Lower leg skin (tissue), 4 donors: ENCODE measurements around the gene CD63. TPM values are rescaled to one million over a fixed set of nuclear protein-coding genes. Genes with fewer than 3 reads are reported as not detected.

ENCODE experiments used
- DNase-seq, 2 donors: peaks; one replicate each; pipeline ENCODE4 v3.0.0-alpha.2; 2019; ENCODE audit warnings: low spot score in 2 of 2
- H3K4me3 ChIP-seq: fragments of 200-600 bp; sonication (generic); 2 replicates; pipeline ENCODE4 v1.5.1; 2017; ENCODE audit warnings: mild to moderate bottlenecking, low read depth; ENCODE audit not compliant: poor library complexity, severe bottlenecking
- POLR2A ChIP-seq, 2 donors: fragments of 450-650 bp; IDR thresholded peaks; one replicate each; pipeline ENCODE4 v1.6.1; 2016 to 2017; ENCODE audit warnings: antibody characterized with exemption in 2 of 2, mild to moderate bottlenecking in 1 of 2, moderate library complexity in 1 of 2
- WGBS, 2 donors: methylation state at CpG; one replicate each; pipeline ENCODE4 v1.1.5; 2018; 5-methylcytosine and 5-hydroxymethylcytosine counted together
- intact Hi-C: fragments of 100-400 bp; cut with DNase I; formaldehyde crosslinking; loops from one replicate; pipeline ENCODE4 v1.15.0; 2023; ENCODE audit warnings: low total_unique reads
- total RNA-seq, 4 donors: library from RNA; depleted of rRNA; stranded (reverse); fragments of >200 nt; gene quantifications; one replicate each; pipeline ENCODE4 v1.1.0, GENCODE V29; 2016
- TF ChIP-seq, protein P1 (sequence below), 3 donors: fragments of 450-650 bp; IDR thresholded peaks; one replicate each; pipeline ENCODE4 v1.5.1; 2016; ENCODE audit warnings: antibody characterized with exemption in 3 of 3, mild to moderate bottlenecking in 3 of 3, moderate library complexity in 2 of 3

Gene CD63
- total RNA-seq, 4 donors from 2014 or later = 151 to 408 (median 196) TPM

DNA sequence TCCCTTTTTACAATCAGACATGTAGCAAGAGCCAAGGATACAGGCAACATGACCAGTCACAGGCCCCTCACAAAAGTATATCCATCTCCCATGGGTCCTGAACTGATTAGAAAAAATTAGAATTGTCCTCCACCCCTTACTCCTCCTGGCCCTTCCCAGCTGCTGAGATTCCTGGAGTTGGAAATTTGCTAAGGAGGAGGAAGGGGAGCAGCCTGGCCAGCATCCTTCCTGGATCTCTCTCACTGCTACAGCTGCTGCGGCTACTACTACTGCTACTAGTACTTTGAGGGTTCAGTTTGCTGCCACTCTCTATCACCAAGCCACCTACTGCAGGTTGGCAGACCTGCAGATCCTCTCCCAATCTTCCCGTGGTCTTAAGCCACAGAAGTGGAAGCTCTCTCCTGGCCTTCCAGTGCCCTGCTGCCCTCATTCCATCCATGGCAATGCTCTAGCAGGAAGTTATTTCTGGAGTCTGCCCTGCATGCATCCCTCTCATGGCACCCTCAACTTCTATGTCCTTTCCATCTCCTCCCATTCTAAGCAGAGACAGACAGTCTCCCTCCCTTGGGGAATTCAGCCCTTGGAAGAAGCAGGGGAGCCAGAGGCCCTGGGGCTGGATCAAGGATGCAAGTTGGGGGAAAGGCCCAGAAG lies 22.1 kb downstream of the CD63 start:
- TF ChIP-seq POLR2A (IDR thresholded peaks at IDR 0.05) = no peak
- TF ChIP-seq, protein P1, sequence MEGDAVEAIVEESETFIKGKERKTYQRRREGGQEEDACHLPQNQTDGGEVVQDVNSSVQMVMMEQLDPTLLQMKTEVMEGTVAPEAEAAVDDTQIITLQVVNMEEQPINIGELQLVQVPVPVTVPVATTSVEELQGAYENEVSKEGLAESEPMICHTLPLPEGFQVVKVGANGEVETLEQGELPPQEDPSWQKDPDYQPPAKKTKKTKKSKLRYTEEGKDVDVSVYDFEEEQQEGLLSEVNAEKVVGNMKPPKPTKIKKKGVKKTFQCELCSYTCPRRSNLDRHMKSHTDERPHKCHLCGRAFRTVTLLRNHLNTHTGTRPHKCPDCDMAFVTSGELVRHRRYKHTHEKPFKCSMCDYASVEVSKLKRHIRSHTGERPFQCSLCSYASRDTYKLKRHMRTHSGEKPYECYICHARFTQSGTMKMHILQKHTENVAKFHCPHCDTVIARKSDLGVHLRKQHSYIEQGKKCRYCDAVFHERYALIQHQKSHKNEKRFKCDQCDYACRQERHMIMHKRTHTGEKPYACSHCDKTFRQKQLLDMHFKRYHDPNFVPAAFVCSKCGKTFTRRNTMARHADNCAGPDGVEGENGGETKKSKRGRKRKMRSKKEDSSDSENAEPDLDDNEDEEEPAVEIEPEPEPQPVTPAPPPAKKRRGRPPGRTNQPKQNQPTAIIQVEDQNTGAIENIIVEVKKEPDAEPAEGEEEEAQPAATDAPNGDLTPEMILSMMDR (IDR thresholded peaks at IDR 0.05) = no peak
- peak overlapping the region; percentile 14 for H3K4me3 ChIP-seq
- intact Hi-C loops = no loop called here
- no peak for DNase-seq
- WGBS, 2 donors = 74 to 81% methylated on average over 2 of the region's 2 CpGs

DNA sequence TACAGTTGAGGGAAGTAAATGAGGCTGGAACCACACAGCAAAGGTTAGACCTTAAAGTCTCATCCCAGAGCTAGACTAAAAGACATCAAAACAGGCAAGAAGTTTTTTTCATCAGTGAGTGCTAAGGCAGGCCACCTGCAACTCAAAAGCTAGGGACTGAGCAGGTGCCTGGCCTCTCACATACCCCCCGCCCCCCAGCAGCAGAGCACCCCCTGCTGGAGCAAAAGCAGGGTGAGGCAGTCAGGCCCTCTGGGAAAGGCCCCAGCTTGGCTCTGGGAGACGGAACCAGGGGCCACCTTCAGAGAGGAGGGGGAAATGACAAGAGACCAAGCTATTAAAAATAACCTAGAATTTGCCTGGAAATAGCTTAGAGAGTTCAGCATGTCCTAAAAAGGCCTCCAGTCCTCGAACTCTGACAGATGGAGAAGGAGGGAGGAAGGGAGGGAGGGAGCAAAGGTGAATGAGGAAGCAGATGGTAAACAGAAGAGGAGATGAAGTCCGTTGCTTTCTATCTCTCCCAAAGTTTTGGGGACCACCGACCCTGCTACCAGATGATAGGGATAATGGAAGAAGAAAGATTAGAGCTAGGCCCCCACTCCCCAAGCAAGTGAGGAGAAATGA lies 22.9 kb downstream of the CD63 start:
- TF ChIP-seq, protein P1 (IDR thresholded peaks at IDR 0.05) = no peak
- TF ChIP-seq POLR2A (IDR thresholded peaks at IDR 0.05) = no peak
- 57 to 67% methylated on average over 5 of the region's 5 CpGs for WGBS, 2 donors
- intact Hi-C loops = no loop called here
- no peak overlapping the region for H3K4me3 ChIP-seq
- DNase-seq = no peak

DNA sequence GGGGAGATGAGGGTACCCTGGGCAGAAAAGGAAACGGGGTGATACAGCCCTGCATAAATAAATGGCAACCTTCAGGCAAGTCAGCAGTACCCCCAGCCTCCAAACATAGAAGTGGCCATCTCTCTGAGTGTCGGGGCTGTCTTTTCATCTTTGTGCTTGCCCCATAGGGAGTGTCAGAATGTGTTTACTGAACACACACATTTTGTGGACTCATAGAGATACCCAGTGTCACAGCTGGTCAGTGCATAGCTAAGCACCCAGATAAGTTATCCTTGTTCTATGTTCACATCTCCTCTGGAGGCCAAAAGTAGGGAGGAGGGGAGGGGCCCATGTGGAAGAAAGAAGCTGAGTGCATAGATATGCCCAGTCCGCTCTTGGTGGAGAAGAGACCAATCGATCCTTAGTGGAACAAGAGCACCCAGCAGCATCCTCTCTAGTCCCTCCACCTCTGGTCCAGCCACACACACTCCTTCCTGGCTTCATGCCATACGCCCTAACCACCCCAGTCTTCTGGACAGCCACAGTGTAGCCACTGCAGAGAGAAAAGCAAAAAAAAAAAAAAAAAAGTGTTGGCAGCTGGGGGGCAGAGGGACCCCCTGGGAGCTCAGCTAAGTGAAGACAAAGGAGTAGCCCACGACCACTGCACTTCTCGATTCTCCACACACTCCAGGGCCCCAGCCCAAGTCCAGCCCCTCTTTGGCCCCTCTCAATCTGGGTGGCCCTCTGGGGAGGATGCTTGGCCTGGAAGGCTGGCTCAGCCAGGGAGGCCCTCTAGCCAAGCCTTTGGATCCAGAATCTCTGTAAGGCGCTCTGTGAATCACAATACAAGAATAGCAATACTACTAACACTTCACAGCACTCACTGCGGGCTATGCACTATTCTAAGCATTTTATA lies 23.7 kb downstream of the CD63 start:
- TF ChIP-seq, protein P1 (IDR thresholded peaks at IDR 0.05) = no peak
- DNase-seq = no peak
- WGBS, 2 donors = 81 to 83% methylated on average over 9 of the region's 9 CpGs
- no peak overlapping the region for H3K4me3 ChIP-seq
- intact Hi-C loops = no loop called here

DNA sequence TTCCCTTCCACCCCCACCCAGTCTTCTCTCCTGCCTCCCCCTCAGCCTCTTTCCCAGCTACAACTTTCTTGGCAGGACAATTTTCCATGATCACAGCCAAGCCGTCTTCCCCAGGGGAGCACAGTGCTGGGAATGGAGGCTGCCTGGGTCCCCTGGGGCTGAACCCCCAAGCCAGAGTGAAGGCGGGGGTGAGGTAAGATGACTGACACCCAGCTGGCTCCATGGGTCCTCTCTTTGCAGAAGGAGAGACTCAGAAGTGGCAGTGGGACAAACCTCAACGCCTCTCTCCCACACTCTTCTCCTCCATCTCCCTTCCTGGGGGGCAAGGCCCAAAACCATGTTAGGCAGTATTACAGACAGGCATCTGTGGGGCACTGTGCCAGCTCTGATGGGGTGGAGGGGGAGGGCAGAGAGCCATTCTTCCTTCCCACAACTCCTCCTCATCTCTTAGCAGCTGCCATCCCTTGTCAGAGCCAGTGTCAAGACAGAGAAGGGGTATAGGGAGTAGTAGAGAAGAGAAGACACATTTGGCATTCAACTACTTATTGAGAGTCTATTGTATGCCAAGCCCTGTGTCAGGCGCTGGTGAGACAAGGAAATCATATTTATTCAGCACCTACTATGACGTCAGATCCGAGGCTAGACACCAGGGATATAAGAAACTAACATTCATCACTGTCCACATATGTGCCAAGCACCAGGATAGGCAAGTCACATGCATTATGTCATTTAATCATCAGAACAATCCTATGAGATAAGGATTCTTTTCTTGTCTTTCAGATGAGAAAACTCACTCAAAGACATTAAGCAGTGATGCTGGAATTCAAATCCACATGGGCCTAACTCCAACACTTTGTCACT lies 24.7 kb downstream of the CD63 start:
- 66 to 71% methylated on average over 6 of the region's 6 CpGs for WGBS, 2 donors
- no peak overlapping the region for H3K4me3 ChIP-seq
- TF ChIP-seq, protein P1 (IDR thresholded peaks at IDR 0.05) = no peak
- no peak for TF ChIP-seq POLR2A (IDR thresholded peaks at IDR 0.05)
- no peak for DNase-seq
- intact Hi-C loops = no loop called here

DNA sequence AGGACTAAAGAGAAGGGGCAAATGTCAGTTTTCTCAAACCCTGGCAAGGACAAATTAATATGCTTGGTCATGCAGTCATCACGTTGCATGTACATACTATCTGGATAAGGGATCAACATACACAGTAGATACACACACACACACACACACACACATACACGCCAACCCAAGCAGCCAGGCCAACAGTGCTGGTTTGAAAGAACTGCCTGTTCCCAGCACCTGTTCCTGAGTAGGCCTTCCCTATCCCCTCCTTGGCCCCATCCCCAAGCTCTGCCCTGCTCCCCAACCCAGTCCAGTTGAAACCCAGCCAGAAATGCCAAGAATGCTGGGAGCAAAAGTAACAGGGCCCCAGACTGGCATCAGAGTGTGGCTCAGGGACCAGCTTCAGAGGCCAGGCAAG lies 25.5 kb downstream of the CD63 start:
- H3K4me3 ChIP-seq = no peak overlapping the region
- no peak for DNase-seq
- intact Hi-C loops = no loop called here
- TF ChIP-seq POLR2A (IDR thresholded peaks at IDR 0.05) = no peak
- WGBS, 2 donors = 37 to 81% methylated on average over 2 of the region's 2 CpGs
